ENCODE data around the gene ROPN1L. TPM values are rescaled to one million over a fixed set of nuclear protein-coding genes. Genes with fewer than 3 reads are reported as not detected.
A peak's percentile ranks its signal among the peaks of the same experiment; 100 is the strongest.
"Not testable (repeated sequence)": the region's sequence is repeated elsewhere in the genome, so short reads cannot be mapped to it uniquely, and the experiment has no call there.

Gene ROPN1L
- total RNA-seq, result 0.28 and 0.30 TPM in 2 replicates
- polyA plus RNA-seq, result not detected in 2 replicates

- DNase-seq (ENCODE audit: low spot score), result peak; percentile 92
- no peaks in the 10 kb centered on the region for H3K9me2 ChIP-seq (replicated peaks; ENCODE audit: insufficient read depth)
- peak within 1 kb of the TSS; percentile 44 for H3K4me3 ChIP-seq
- H3K4me2 ChIP-seq, result peak within 1 kb of the TSS; percentile 94
- peak within 1 kb of the TSS; percentile 68 for H3K27ac ChIP-seq
- H3K79me2 ChIP-seq, result no peaks in the 10 kb centered on the region
- 1% methylated on average over 63 of the region's 63 CpGs for WGBS (ENCODE audit: low lambda C conversion rate, missing lambda C conversion rate)
- no peaks in the 10 kb centered on the region for H3K9me3 ChIP-seq (ENCODE audit: low read depth)
- no peaks in the 10 kb centered on the region for H3K36me3 ChIP-seq (replicated peaks; ENCODE audit: insufficient read depth, low read depth)
- TF ChIP-seq EZH2phosphoT487 (IDR thresholded peaks at IDR 0.05; ENCODE audit: low read depth, severe bottlenecking, unreplicated experiment), result no peak
- no peak for TF ChIP-seq CTCF (IDR thresholded peaks at IDR 0.05; ENCODE audit: poor library complexity)
- TF ChIP-seq EZH2 (IDR thresholded peaks at IDR 0.05; ENCODE audit: borderline replicate concordance), result no peak
- no peaks in the 10 kb centered on the region for H4K20me1 ChIP-seq (ENCODE audit: insufficient read depth, poor library complexity, severe bottlenecking)
- peaks cover 11% of the 10 kb centered on the region for H3K4me1 ChIP-seq (ENCODE audit: insufficient read depth)
- peaks cover 5% of the 10 kb centered on the region for H3K27me3 ChIP-seq
- peak within 1 kb of the TSS; percentile 79 for H2AFZ ChIP-seq
Measured at GRCh38 chr5:10441083-10441991, at the start of gene ROPN1L. TSS of gene ROPN1L (plus strand) at chr5:10441879. CDS start at chr5:10442168, 289 bp downstream.

- not testable (repeated sequence) for H3K4me2 ChIP-seq; H3K36me3 ChIP-seq (replicated peaks; ENCODE audit: insufficient read depth, low read depth); H3K4me3 ChIP-seq; H2AFZ ChIP-seq; H4K20me1 ChIP-seq (ENCODE audit: insufficient read depth, poor library complexity, severe bottlenecking); H3K9me2 ChIP-seq (replicated peaks; ENCODE audit: insufficient read depth); H3K4me1 ChIP-seq (ENCODE audit: insufficient read depth); H3K27me3 ChIP-seq; H3K27ac ChIP-seq; H3K9me3 ChIP-seq (ENCODE audit: low read depth); DNase-seq (ENCODE audit: low spot score)
- WGBS (ENCODE audit: low lambda C conversion rate, missing lambda C conversion rate), result 95% methylated on average over 6 of the region's 6 CpGs
- H3K79me2 ChIP-seq, result peaks cover 19% of the 10 kb centered on the region
Measured at GRCh38 chr5:10392567-10393328, 48.9 kb upstream of the ROPN1L start.

- H3K36me3 ChIP-seq (replicated peaks; ENCODE audit: insufficient read depth, low read depth), result no peaks in the 10 kb centered on the region
- no peak overlapping the region for H3K4me3 ChIP-seq
- 91% methylated on average over 2 of the region's 2 CpGs for WGBS (ENCODE audit: low lambda C conversion rate, missing lambda C conversion rate)
- H4K20me1 ChIP-seq (ENCODE audit: insufficient read depth, poor library complexity, severe bottlenecking), result no peaks in the 10 kb centered on the region
- peaks cover 16% of the 10 kb centered on the region for H3K79me2 ChIP-seq
- no peaks in the 10 kb centered on the region for H3K27me3 ChIP-seq
- H3K9me2 ChIP-seq (replicated peaks; ENCODE audit: insufficient read depth), result no peaks in the 10 kb centered on the region
- H3K9me3 ChIP-seq (ENCODE audit: low read depth), result no peaks in the 10 kb centered on the region
- no peak overlapping the region for H2AFZ ChIP-seq
- DNase-seq (ENCODE audit: low spot score), result no peak
- H3K27ac ChIP-seq, result no peak overlapping the region
- no peaks in the 10 kb centered on the region for H3K4me1 ChIP-seq (ENCODE audit: insufficient read depth)
- no peak for TF ChIP-seq EZH2phosphoT487 (IDR thresholded peaks at IDR 0.05; ENCODE audit: low read depth, severe bottlenecking, unreplicated experiment)
- no peak for TF ChIP-seq CTCF (IDR thresholded peaks at IDR 0.05; ENCODE audit: poor library complexity)
- TF ChIP-seq EZH2 (IDR thresholded peaks at IDR 0.05; ENCODE audit: borderline replicate concordance), result no peak
- H3K4me2 ChIP-seq, result no peak overlapping the region
Measured at GRCh38 chr5:10393491-10393890, 48.2 kb upstream of the ROPN1L start.

GRCh38 chr5:10396552-10396951 is 45.1 kb upstream of the ROPN1L start:
- no peak for TF ChIP-seq EZH2phosphoT487 (IDR thresholded peaks at IDR 0.05; ENCODE audit: low read depth, severe bottlenecking, unreplicated experiment)
- TF ChIP-seq CTCF (IDR thresholded peaks at IDR 0.05; ENCODE audit: poor library complexity), result no peak
- TF ChIP-seq EZH2 (IDR thresholded peaks at IDR 0.05; ENCODE audit: borderline replicate concordance), result no peak
- Histone ChIP-seq H3K9me2 (replicated peaks; ENCODE audit: insufficient read depth) (no peaks in the 10 kb centered on the region), H3K27ac (no peak overlapping the region), H3K79me2 (peaks cover 5% of the 10 kb centered on the region), H2AFZ (no peak overlapping the region), H3K9me3 (ENCODE audit: low read depth) (no peaks in the 10 kb centered on the region), H3K27me3 (no peaks in the 10 kb centered on the region), H3K4me2 (no peak overlapping the region), H3K4me1 (ENCODE audit: insufficient read depth) (no peaks in the 10 kb centered on the region), H3K36me3 (replicated peaks; ENCODE audit: insufficient read depth, low read depth) (no peaks in the 10 kb centered on the region), H4K20me1 (ENCODE audit: insufficient read depth, poor library complexity, severe bottlenecking) (no peaks in the 10 kb centered on the region), H3K4me3 (no peak overlapping the region)
- no peak for DNase-seq (ENCODE audit: low spot score)
- WGBS (ENCODE audit: low lambda C conversion rate, missing lambda C conversion rate), result 84% methylated on average over 5 of the region's 5 CpGs

All from hepatocyte (in vitro differentiated cells).